Endodermal cell (in vitro differentiated cells): Measurements from ENCODE around the gene OR4K5. TPM values are rescaled to one million over a fixed set of nuclear protein-coding genes. Genes with fewer than 3 reads are reported as not detected.
A peak's percentile ranks its signal among the peaks of the same experiment; 100 is the strongest.

ENCODE experiments used
- DNase-seq: peaks from one replicate; pipeline ENCODE4 v3.0.0-alpha.2; 2017
- H3K27ac ChIP-seq: 2 replicates; pipeline ENCODE4 v1.5.1; 2013; ENCODE audit warnings: mild to moderate bottlenecking, low read depth, low read length, moderate library complexity
- H3K27me3 ChIP-seq: 2 replicates; pipeline ENCODE4 v1.6.1; 2013; ENCODE audit warnings: mild to moderate bottlenecking, low read length, moderate library complexity; ENCODE audit not compliant: insufficient read depth, control insufficient read depth, poor library complexity, severe bottlenecking
- H3K36me3 ChIP-seq: 2 replicates; pipeline ENCODE4 v1.7.0; 2013; ENCODE audit warnings: mild to moderate bottlenecking, low read length, moderate library complexity; ENCODE audit not compliant: control insufficient read depth, insufficient read depth
- H3K4me1 ChIP-seq: one replicate; pipeline ENCODE4 v1.7.0; 2013; ENCODE audit warnings: low read length; ENCODE audit not compliant: control insufficient read depth, insufficient read depth
- H3K4me3 ChIP-seq: 2 replicates; pipeline ENCODE4 v1.5.1; 2013; ENCODE audit warnings: mild to moderate bottlenecking, low read length, moderate library complexity
- H3K9ac ChIP-seq: 2 replicates; pipeline ENCODE4 v1.6.1; 2013; ENCODE audit warnings: mild to moderate bottlenecking, low read length, moderate library complexity; ENCODE audit not compliant: poor library complexity, severe bottlenecking; ENCODE audit errors: extremely low read depth
- H3K9me3 ChIP-seq: 2 replicates; pipeline ENCODE4 v1.6.1; 2013; ENCODE audit warnings: mild to moderate bottlenecking, low read length, moderate library complexity; ENCODE audit not compliant: control insufficient read depth
- H3K27ac Mint-ChIP-seq: 2 replicates; pipeline ENCODE4 v1.8.0; 2020; ENCODE audit warnings: mixed read lengths
- H3K27me3 Mint-ChIP-seq: 2 replicates; pipeline ENCODE4 v1.8.0; 2021; ENCODE audit warnings: mild to moderate bottlenecking, mixed read lengths; ENCODE audit not compliant: insufficient read depth
- H3K36me3 Mint-ChIP-seq: 2 replicates; pipeline ENCODE4 v1.8.0; 2020; ENCODE audit warnings: low read depth, mixed read lengths
- H3K4me1 Mint-ChIP-seq: 2 replicates; pipeline ENCODE4 v1.8.0; 2020; ENCODE audit warnings: mixed read lengths
- H3K4me3 Mint-ChIP-seq: 2 replicates; pipeline ENCODE4 v1.8.0; 2020; ENCODE audit warnings: mild to moderate bottlenecking, moderate library complexity, mixed read lengths
- H3K9me3 Mint-ChIP-seq: 2 replicates; pipeline ENCODE4 v1.8.0; 2020; ENCODE audit warnings: mild to moderate bottlenecking, mixed read lengths
- WGBS, 2 experiments: methylation state at CpG; one replicate each; pipeline versions ENCODE4 v1.1.5 to v1.1.7; 2013; ENCODE audit warnings: missing lambda C conversion rate in 2 of 2, mixed read lengths in 1 of 2; ENCODE audit not compliant: insufficient coverage in 1 of 2, insufficient read length in 1 of 2; 5-methylcytosine and 5-hydroxymethylcytosine counted together
- long read RNA-seq, 4 experiments: library from polyadenylated mRNA in 2 of 4; library from RNA in 1 of 4; library from capped mRNA in 1 of 4; stranded (forward) in 3 of 4; unstranded in 1 of 4; transcript quantifications; one replicate each; pipeline ENCODE4 v2.0.0, GENCODE V29; 2020 to 2021; ENCODE audit warnings: inconsistent platforms in 1 of 4
- polyA plus RNA-seq, 2 experiments: library from polyadenylated mRNA; stranded (reverse); fragments of 50-300 nt; gene quantifications; one replicate each; pipeline ENCODE4 v1.2.3, GENCODE V29; 2013
- total RNA-seq, 2 donors: library from RNA; stranded (reverse); fragmentation: NEBNext Ultra II Directional in 1 of 2; extraction: Animal tissue kit (Norgen Biotek cat#: 25700) in 1 of 2; gene quantifications; 2 replicates in 1 of 2; 3 replicates in 1 of 2; pipeline ENCODE4 v1.2.1, GENCODE V29; 2021
- TF ChIP-seq, protein P1 (sequence below): fragments of 200-600 bp; sonication (generic); conservative IDR thresholded peaks from 2 replicates; pipeline ENCODE4 v1.5.0; 2021; ENCODE audit warnings: antibody characterized with exemption, mild to moderate bottlenecking

The OR4K5 gene, protein sequence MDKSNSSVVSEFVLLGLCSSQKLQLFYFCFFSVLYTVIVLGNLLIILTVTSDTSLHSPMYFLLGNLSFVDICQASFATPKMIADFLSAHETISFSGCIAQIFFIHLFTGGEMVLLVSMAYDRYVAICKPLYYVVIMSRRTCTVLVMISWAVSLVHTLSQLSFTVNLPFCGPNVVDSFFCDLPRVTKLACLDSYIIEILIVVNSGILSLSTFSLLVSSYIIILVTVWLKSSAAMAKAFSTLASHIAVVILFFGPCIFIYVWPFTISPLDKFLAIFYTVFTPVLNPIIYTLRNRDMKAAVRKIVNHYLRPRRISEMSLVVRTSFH
- total RNA-seq: not detected
- not detected for polyA plus RNA-seq (2013, experiment 1 of 2)
- not detected for polyA plus RNA-seq (2013, experiment 2 of 2)
- long read RNA-seq, experiment 1: 0 reads
- long read RNA-seq, experiment 2: 0 reads
- long read RNA-seq, experiment 3: 0 reads
- long read RNA-seq, experiment 4: 0 reads

- H3K4me1 Mint-ChIP-seq: no peaks in the 10 kb centered on the region
- Histone ChIP-seq H3K36me3 (no peaks in the 10 kb centered on the region), H3K4me1 (no peaks in the 10 kb centered on the region), H3K9me3 (peaks cover 85% of the 10 kb centered on the region), H3K27me3 (no peaks in the 10 kb centered on the region), H3K9ac (no peak within 1 kb of the TSS), H3K27ac (no peak within 1 kb of the TSS), H3K4me3 (peak within 1 kb of the TSS; percentile 2)
- no peaks in the 10 kb centered on the region for H3K36me3 Mint-ChIP-seq
- TF ChIP-seq, protein P1, sequence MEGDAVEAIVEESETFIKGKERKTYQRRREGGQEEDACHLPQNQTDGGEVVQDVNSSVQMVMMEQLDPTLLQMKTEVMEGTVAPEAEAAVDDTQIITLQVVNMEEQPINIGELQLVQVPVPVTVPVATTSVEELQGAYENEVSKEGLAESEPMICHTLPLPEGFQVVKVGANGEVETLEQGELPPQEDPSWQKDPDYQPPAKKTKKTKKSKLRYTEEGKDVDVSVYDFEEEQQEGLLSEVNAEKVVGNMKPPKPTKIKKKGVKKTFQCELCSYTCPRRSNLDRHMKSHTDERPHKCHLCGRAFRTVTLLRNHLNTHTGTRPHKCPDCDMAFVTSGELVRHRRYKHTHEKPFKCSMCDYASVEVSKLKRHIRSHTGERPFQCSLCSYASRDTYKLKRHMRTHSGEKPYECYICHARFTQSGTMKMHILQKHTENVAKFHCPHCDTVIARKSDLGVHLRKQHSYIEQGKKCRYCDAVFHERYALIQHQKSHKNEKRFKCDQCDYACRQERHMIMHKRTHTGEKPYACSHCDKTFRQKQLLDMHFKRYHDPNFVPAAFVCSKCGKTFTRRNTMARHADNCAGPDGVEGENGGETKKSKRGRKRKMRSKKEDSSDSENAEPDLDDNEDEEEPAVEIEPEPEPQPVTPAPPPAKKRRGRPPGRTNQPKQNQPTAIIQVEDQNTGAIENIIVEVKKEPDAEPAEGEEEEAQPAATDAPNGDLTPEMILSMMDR: no peak
- no peak for DNase-seq
- H3K27ac Mint-ChIP-seq: no peak within 1 kb of the TSS
- H3K27me3 Mint-ChIP-seq: no peaks in the 10 kb centered on the region
- no peak within 1 kb of the TSS for H3K4me3 Mint-ChIP-seq
- peaks cover 9% of the 10 kb centered on the region for H3K9me3 Mint-ChIP-seq
Observed at GRCh38 chr14:19920021-19920657, at the start of gene OR4K5. Gene OR4K5 (plus strand): TSS chr14:19920607. CDS start chr14:19920607, 0 bp downstream.

GRCh38 chr14:19873178-19873577 lies 47.2 kb upstream of the OR4K5 start:
- Histone ChIP-seq H3K9me3 (peaks cover 84% of the 10 kb centered on the region), H3K4me3 (no peak overlapping the region), H3K27me3 (no peaks in the 10 kb centered on the region), H3K36me3 (no peaks in the 10 kb centered on the region), H3K4me1 (no peaks in the 10 kb centered on the region), H3K27ac (no peak overlapping the region), H3K9ac (no peak overlapping the region)
- DNase-seq: no peak
- TF ChIP-seq, protein P1: no peak
- no peak overlapping the region for H3K4me3 Mint-ChIP-seq
- no peak overlapping the region for H3K27ac Mint-ChIP-seq
- no peaks in the 10 kb centered on the region for H3K4me1 Mint-ChIP-seq
- 58 to 68% methylated on average over 5 to 6 of the region's 6 CpGs for WGBS, 2 experiments
- H3K27me3 Mint-ChIP-seq: no peaks in the 10 kb centered on the region
- no peaks in the 10 kb centered on the region for H3K36me3 Mint-ChIP-seq
- no peaks in the 10 kb centered on the region for H3K9me3 Mint-ChIP-seq

DNA sequence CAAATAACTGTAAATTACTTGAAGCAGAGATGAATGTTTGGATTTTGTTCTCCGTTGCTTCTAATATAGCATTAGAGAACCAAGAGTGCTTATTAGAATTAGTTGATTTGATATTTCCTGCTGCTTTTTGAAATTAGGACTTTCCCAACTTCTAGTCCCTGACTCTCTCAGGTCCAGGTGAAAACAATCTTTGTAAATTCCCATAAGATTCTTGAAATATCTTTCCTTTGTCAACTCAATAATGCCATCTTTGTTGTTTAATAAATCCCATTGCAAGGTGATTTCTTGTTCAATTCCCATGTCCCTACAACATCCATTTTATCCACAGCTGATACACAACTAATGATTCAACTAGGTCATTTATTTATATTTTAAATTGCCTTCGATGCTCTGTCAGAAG lies 45.6 kb upstream of the OR4K5 start, which contains the start of gene OR4K2:
OR4K2 (plus strand) TSS at position 301 of the 400 bp plus-strand sequence. CDS start 1,126 bp downstream, outside the sequence.
- H3K9ac ChIP-seq: no peak within 1 kb of the TSS
- Mint-ChIP-seq H3K4me1 (no peaks in the 10 kb centered on the region), H3K4me3 (no peak within 1 kb of the TSS), H3K27me3 (no peaks in the 10 kb centered on the region), H3K36me3 (no peaks in the 10 kb centered on the region), H3K9me3 (peaks cover 15% of the 10 kb centered on the region), H3K27ac (no peak within 1 kb of the TSS)
- H3K4me1 ChIP-seq: no peaks in the 10 kb centered on the region
- H3K4me3 ChIP-seq: no peak within 1 kb of the TSS
- peaks cover 86% of the 10 kb centered on the region for H3K9me3 ChIP-seq
- no peak within 1 kb of the TSS for H3K27ac ChIP-seq
- WGBS, 2 experiments: 79% methylated on average over 2 of the region's 2 CpGs; no CpG with 5 or more reads in 1 of the 2 experiments
- no peak for DNase-seq
- no peaks in the 10 kb centered on the region for H3K27me3 ChIP-seq
- H3K36me3 ChIP-seq: no peaks in the 10 kb centered on the region
- TF ChIP-seq, protein P1: no peak
